ENCODE measurements around the gene FBXL7.

FBXL7 gene

DNA sequence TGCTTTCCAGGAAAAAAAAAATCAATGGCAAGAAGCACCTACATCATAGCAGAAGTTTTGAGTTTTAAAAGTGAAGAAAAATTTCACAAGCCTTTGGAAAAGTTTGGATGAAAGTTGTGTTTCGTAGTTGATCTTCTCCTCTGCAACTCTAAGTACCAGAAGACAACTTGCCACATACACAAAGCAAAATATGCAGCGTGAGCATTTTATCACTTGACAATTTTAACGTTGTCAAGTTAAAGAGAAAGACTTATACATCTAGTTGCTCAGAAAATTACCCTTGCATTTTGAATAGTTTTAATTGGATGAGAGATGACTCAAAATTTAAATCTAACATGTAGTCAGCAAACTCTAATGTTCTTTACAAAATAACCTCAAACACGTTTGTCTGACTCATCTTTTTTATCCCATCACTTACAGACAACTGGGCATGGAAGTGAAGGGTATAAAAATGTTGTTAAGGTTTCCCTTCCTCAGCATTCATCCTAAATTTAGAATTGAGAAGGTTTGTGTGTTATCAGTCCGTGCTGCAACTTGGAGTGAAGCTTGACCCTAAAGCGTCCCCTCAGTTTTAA lies 466.2 kb downstream of the FBXL7 start:
- DNase-seq: no peak

- no peak for DNase-seq
These were observed 466.7 kb downstream of the FBXL7 start for GRCh38 chr5:15966651-15967050.

- no peak for DNase-seq
These were observed 469.0 kb downstream of the FBXL7 start for GRCh38 chr5:15968993-15969392.

GRCh38 chr5:15977851-15978250 lies 477.9 kb downstream of the FBXL7 start:
- DNase-seq: no peak

GRCh38 chr5:15980835-15981234 lies 480.9 kb downstream of the FBXL7 start:
- no peak for DNase-seq

- no peak for DNase-seq
These were observed 483.4 kb downstream of the FBXL7 start for GRCh38 chr5:15983392-15983791.

Data from NCI-H187 treated with DMSO at 0.1 percent for 48 hours (cell line).